DND-41 (cell line): ENCODE measurements around the gene F2RL1.

Source experiments
- EZH2 ChIP-seq: IDR thresholded peaks from 3 replicates; pipeline ENCODE4 v1.6.1; 2012; ENCODE audit warnings: borderline replicate concordance, low read depth, mild to moderate bottlenecking, moderate library complexity, low read length, inconsistent platforms; ENCODE audit not compliant: severe bottlenecking
- TF ChIP-seq, protein P1 (sequence below): IDR thresholded peaks from 2 replicates; pipeline ENCODE4 v1.5.1; 2012; ENCODE audit warnings: borderline replicate concordance, low read length, moderate library complexity, mild to moderate bottlenecking; ENCODE audit not compliant: poor library complexity, severe bottlenecking; ENCODE audit errors: extremely low read depth

DNA sequence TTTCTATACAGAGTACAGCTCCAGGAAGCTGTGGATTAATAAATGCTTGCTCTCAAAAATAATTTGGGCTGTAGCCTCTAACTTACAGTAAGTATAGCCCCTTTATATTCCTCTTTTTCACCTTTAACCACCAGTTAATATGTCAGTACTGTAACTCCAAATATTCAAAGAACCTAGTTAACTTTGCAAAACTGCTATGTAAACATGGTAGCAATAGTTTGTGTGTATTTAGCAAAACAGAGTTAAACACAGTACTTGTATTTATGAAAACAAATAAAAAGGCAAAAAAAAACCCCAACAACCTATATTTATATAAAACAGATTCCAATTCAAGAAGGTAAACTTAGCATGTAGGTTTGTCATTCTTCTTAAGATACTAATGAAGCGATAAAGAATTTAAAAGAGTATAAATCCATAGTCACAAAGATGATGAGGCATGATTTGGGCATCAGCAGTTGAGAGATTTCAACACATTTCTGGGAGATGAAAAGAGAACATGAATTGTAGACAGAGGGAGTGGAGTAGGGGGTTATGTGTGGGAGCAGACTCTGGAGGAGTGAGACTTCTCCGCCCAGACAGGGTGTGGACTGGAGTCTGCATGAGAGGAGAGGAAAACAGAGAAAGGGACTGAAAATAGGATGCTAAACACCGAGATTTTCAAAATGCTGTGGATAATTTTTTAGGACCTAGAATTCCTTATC, 47.0 kb upstream of the F2RL1 start:
- TF ChIP-seq, protein P1, sequence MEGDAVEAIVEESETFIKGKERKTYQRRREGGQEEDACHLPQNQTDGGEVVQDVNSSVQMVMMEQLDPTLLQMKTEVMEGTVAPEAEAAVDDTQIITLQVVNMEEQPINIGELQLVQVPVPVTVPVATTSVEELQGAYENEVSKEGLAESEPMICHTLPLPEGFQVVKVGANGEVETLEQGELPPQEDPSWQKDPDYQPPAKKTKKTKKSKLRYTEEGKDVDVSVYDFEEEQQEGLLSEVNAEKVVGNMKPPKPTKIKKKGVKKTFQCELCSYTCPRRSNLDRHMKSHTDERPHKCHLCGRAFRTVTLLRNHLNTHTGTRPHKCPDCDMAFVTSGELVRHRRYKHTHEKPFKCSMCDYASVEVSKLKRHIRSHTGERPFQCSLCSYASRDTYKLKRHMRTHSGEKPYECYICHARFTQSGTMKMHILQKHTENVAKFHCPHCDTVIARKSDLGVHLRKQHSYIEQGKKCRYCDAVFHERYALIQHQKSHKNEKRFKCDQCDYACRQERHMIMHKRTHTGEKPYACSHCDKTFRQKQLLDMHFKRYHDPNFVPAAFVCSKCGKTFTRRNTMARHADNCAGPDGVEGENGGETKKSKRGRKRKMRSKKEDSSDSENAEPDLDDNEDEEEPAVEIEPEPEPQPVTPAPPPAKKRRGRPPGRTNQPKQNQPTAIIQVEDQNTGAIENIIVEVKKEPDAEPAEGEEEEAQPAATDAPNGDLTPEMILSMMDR, result no peak
- no peak for TF ChIP-seq EZH2
